PFSK-1 (cell line): ENCODE data around the gene DIABLO.

Experiments used
- FOXP2 ChIP-seq: optimal IDR thresholded peaks from 2 replicates; pipeline ENCODE3; 2011; ENCODE audit warnings: borderline replicate concordance, control low read depth, inconsistent platforms; ENCODE audit not compliant: insufficient read depth; ENCODE audit errors: extremely low read length, extremely low read depth
- POLR2AphosphoS5 ChIP-seq: IDR thresholded peaks from 2 replicates; pipeline ENCODE4 v1.6.1; 2012; ENCODE audit warnings: low read depth, mild to moderate bottlenecking, control low read depth, low read length, moderate library complexity
- SIN3A ChIP-seq: IDR thresholded peaks from 2 replicates; pipeline ENCODE4 v1.6.1; 2012; ENCODE audit warnings: mild to moderate bottlenecking, low read length, moderate library complexity, borderline replicate concordance; ENCODE audit not compliant: insufficient read depth
- TAF1 ChIP-seq: IDR thresholded peaks from 2 replicates; pipeline ENCODE4 v1.6.1; 2012; ENCODE audit warnings: low read length, control low read depth, borderline replicate concordance; ENCODE audit not compliant: insufficient read depth
- TF ChIP-seq, protein P1 (sequence below), 2 experiments: IDR thresholded peaks; 2 replicates each; pipeline versions ENCODE4 v1.6.1 to v1.8.0; 2011 to 2012; ENCODE audit warnings: low read depth in 2 of 2, low read length in 2 of 2, control low read depth in 1 of 2, inconsistent platforms in 1 of 2, mild to moderate bottlenecking in 1 of 2, moderate library complexity in 1 of 2; ENCODE audit not compliant: insufficient read depth in 1 of 2

The DIABLO gene

GRCh38 chr12:122244565-122245371 lies 18.9 kb upstream of the DIABLO start:
- TF ChIP-seq TAF1: no peak
- no peak for TF ChIP-seq POLR2AphosphoS5
- TF ChIP-seq, protein P1, sequence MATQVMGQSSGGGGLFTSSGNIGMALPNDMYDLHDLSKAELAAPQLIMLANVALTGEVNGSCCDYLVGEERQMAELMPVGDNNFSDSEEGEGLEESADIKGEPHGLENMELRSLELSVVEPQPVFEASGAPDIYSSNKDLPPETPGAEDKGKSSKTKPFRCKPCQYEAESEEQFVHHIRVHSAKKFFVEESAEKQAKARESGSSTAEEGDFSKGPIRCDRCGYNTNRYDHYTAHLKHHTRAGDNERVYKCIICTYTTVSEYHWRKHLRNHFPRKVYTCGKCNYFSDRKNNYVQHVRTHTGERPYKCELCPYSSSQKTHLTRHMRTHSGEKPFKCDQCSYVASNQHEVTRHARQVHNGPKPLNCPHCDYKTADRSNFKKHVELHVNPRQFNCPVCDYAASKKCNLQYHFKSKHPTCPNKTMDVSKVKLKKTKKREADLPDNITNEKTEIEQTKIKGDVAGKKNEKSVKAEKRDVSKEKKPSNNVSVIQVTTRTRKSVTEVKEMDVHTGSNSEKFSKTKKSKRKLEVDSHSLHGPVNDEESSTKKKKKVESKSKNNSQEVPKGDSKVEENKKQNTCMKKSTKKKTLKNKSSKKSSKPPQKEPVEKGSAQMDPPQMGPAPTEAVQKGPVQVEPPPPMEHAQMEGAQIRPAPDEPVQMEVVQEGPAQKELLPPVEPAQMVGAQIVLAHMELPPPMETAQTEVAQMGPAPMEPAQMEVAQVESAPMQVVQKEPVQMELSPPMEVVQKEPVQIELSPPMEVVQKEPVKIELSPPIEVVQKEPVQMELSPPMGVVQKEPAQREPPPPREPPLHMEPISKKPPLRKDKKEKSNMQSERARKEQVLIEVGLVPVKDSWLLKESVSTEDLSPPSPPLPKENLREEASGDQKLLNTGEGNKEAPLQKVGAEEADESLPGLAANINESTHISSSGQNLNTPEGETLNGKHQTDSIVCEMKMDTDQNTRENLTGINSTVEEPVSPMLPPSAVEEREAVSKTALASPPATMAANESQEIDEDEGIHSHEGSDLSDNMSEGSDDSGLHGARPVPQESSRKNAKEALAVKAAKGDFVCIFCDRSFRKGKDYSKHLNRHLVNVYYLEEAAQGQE (IDR thresholded peaks at IDR 0.05; ENCODE audit: insufficient read depth in 1 of 2, low read depth in 2 of 2, low read length in 2 of 2): no peak
- TF ChIP-seq SIN3A: no peak
- TF ChIP-seq FOXP2: no peak

DNA sequence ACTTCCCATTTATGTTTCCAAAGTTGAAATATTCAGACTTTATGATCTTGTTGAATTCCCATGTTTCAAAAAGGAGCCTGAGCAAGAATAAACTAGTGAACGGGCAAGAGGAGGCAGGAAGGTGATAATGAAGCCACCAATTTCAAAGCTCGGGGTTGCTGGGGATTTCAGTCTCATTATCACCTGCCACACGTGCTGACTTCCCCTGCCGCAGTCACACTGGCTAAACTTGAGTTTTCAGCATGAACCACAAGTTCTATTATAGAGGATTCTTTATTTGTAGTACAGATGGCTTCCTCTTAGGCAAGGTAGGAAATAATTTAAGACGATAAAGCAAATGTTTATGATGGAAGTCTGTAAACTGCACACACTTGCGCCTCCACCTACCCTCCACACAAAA lies 18.1 kb upstream of the DIABLO start:
- TF ChIP-seq FOXP2: no peak

GRCh38 chr12:122238861-122239260 lies 13.0 kb upstream of the DIABLO start:
- TF ChIP-seq TAF1 (no peak), POLR2AphosphoS5 (no peak)

- TF ChIP-seq, protein P1 (IDR thresholded peaks at IDR 0.05; ENCODE audit: insufficient read depth in 1 of 2, low read depth in 2 of 2, low read length in 2 of 2): no peak
- no peak for TF ChIP-seq SIN3A
- TF ChIP-seq POLR2AphosphoS5: no peak
- TF ChIP-seq FOXP2: no peak
- no peak for TF ChIP-seq TAF1
Observed at GRCh38 chr12:122235741-122236140, 9.9 kb upstream of the DIABLO start.

DNA sequence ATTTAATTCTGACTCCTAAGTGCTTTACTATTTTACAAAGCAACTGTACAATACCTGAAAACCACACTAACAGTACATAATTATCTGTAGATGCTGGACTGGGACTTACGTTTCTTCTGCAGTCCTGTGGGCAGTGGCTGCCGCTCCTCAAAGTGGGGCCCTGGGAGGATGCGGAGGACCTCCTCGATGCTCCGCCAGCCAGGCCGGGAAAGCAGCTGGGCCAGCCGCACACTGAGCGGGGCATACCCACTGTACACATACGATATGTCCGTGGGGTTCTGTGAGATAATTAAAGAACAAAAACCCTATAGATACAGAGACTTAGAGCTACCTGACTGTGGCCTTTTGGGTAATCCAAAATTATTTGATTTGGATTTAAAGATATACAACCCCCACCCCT lies 6.8 kb upstream of the DIABLO start:
- no peak for TF ChIP-seq TAF1
- no peak for TF ChIP-seq POLR2AphosphoS5
- TF ChIP-seq SIN3A: no peak
- TF ChIP-seq, protein P1 (IDR thresholded peaks at IDR 0.05; ENCODE audit: insufficient read depth in 1 of 2, low read depth in 2 of 2, low read length in 2 of 2): no peak
- TF ChIP-seq FOXP2: no peak

GRCh38 chr12:122230798-122231197 lies 4.9 kb upstream of the DIABLO start:
- TF ChIP-seq, protein P1 (IDR thresholded peaks at IDR 0.05; ENCODE audit: insufficient read depth in 1 of 2, low read depth in 2 of 2, low read length in 2 of 2): no peak
- TF ChIP-seq SIN3A (no peak), TAF1 (no peak), POLR2AphosphoS5 (no peak), FOXP2 (no peak)
